Measurements from ENCODE around the gene SNAI1.
"Not testable (repeated sequence)": the region's sequence is repeated elsewhere in the genome, so short reads cannot be mapped to it uniquely, and the experiment has no call there.

Gene SNAI1

GRCh38 chr20:49964964-49965780 lies 17.6 kb upstream of the SNAI1 start:
- DNase-seq: no peak

GRCh38 chr20:49965781-49966305 lies 16.9 kb upstream of the SNAI1 start:
- DNase-seq: no peak

GRCh38 chr20:49966861-49967260 lies 15.9 kb upstream of the SNAI1 start:
- no peak for DNase-seq

- no peak for DNase-seq
These were observed 13.5 kb upstream of the SNAI1 start for GRCh38 chr20:49969234-49969633.

- no peak for DNase-seq
These were observed 12.8 kb upstream of the SNAI1 start for GRCh38 chr20:49969946-49970345.

GRCh38 chr20:49970498-49970897 lies 12.3 kb upstream of the SNAI1 start:
- no peak for DNase-seq

GRCh38 chr20:49973981-49974380 lies 8.8 kb upstream of the SNAI1 start:
- no peak for DNase-seq

- DNase-seq: no peak
These were observed 6.2 kb upstream of the SNAI1 start for GRCh38 chr20:49976542-49976941.

- DNase-seq: not testable (repeated sequence)
These were observed 5.0 kb upstream of the SNAI1 start for GRCh38 chr20:49977740-49978139.

- DNase-seq: no peak
These were observed 4.1 kb upstream of the SNAI1 start for GRCh38 chr20:49978685-49979029.

GRCh38 chr20:49979030-49979832 lies 3.5 kb upstream of the SNAI1 start:
- DNase-seq: peak; percentile 4

GRCh38 chr20:49980140-49981008 lies 2.4 kb upstream of the SNAI1 start:
- DNase-seq: no peak

GRCh38 chr20:49981218-49982071 lies 1.3 kb upstream of the SNAI1 start:
- DNase-seq: no peak

GRCh38 chr20:49982072-49982345 lies 771 bp upstream of the SNAI1 start:
- DNase-seq: no peak

GRCh38 chr20:49983123-49983847 lies 505 bp downstream of the SNAI1 start:
- DNase-seq: no peak

- no peak for DNase-seq
These were observed 1.1 kb downstream of the SNAI1 start for GRCh38 chr20:49983848-49984408.

- no peak for DNase-seq
These were observed 1.8 kb downstream of the SNAI1 start for GRCh38 chr20:49984426-49985153.

GRCh38 chr20:49985157-49985556 lies 2.4 kb downstream of the SNAI1 start:
- no peak for DNase-seq

GRCh38 chr20:49985617-49986016 lies 2.8 kb downstream of the SNAI1 start:
- DNase-seq: no peak

GRCh38 chr20:49986049-49986448 lies 3.3 kb downstream of the SNAI1 start:
- DNase-seq: no peak
